GM19023 (cell line): Measurements from ENCODE around the gene OR6A2.

Experiments
- ATAC-seq: cut with Tn5 transposase; IDR thresholded peaks from one replicate; pipeline ENCODE4 v1.9.1; 2021; ENCODE audit warnings: mild to moderate bottlenecking, moderate library complexity; ENCODE audit not compliant: unreplicated experiment

The OR6A2 gene

GRCh38 chr11:6757373-6757967 is 42.0 kb downstream of the OR6A2 start:
- peak; percentile 77 for ATAC-seq

- ATAC-seq: no peak
Measured at GRCh38 chr11:6755953-6756347, 43.5 kb downstream of the OR6A2 start.

GRCh38 chr11:6755303-6755952 is 44.1 kb downstream of the OR6A2 start:
- ATAC-seq: no peak

- no peak for ATAC-seq
Measured at GRCh38 chr11:6747097-6747668, 52.3 kb downstream of the OR6A2 start.

GRCh38 chr11:6746626-6747025 is 52.9 kb downstream of the OR6A2 start:
- ATAC-seq: peak; percentile 25

- ATAC-seq: peak; percentile 89
Measured at GRCh38 chr11:6746086-6746618, 53.3 kb downstream of the OR6A2 start.

GRCh38 chr11:6745465-6746015 is 53.9 kb downstream of the OR6A2 start:
- ATAC-seq: no peak

GRCh38 chr11:6745018-6745417 is 54.5 kb downstream of the OR6A2 start:
- no peak for ATAC-seq

GRCh38 chr11:6742260-6742659 is 57.2 kb downstream of the OR6A2 start:
- ATAC-seq: no peak
